ENCODE results near the gene SLC24A4. TPM values are rescaled to one million over a fixed set of nuclear protein-coding genes. Genes with fewer than 3 reads are reported as not detected.
"Not testable (repeated sequence)": the region's sequence is repeated elsewhere in the genome, so short reads cannot be mapped to it uniquely, and the experiment has no call there.

The SLC24A4 gene
- polyA plus RNA-seq, 4 donors, result 0.16 to 0.31 TPM; not detected in 2

- DNase-seq (no peak), FAIRE-seq (no peak)
- peaks cover 0 to 6% (median 0%) of the 10 kb centered on the region in 3 donors for H3K36me3 ChIP-seq (ENCODE audit: control insufficient read depth in 3 of 3, insufficient read depth in 2 of 3, low read depth in 1 of 3, low read length in 3 of 3)
- WGBS, 3 donors, result 94 to 95% (median 94%) methylated on average over 14 of the region's 14 CpGs
- H3K9me3 ChIP-seq (ENCODE audit: control insufficient read depth in 2 of 2, insufficient read depth in 1 of 2, low read depth in 1 of 2, low read length in 1 of 2), result no peaks in the 10 kb centered on the region
- no peak overlapping the region for H3K27ac ChIP-seq (ENCODE audit: low read depth in 1 of 3, low read length in 2 of 3)
- no peaks in the 10 kb centered on the region for H3K4me1 ChIP-seq (ENCODE audit: control insufficient read depth in 3 of 3, insufficient read depth in 2 of 3, low read depth in 1 of 3, low read length in 2 of 3)
- no peak overlapping the region for H3K4me3 ChIP-seq (ENCODE audit: low read depth in 1 of 3, low read length in 3 of 3)
- no peaks in the 10 kb centered on the region for H3K27me3 ChIP-seq (ENCODE audit: control insufficient read depth in 3 of 3, insufficient read depth in 3 of 3, low read length in 3 of 3)
Observed at GRCh38 chr14:92528486-92529100, 205.6 kb downstream of the SLC24A4 start.

GRCh38 chr14:92529903-92530302 is 206.9 kb downstream of the SLC24A4 start:
- no peak for FAIRE-seq
- H3K27ac ChIP-seq (ENCODE audit: low read depth in 1 of 3, low read length in 2 of 3), result no peak overlapping the region
- peaks cover 0 to under 1% (median 0%) of the 10 kb centered on the region in 3 donors for H3K4me1 ChIP-seq (ENCODE audit: control insufficient read depth in 3 of 3, insufficient read depth in 2 of 3, low read depth in 1 of 3, low read length in 2 of 3)

DNA sequence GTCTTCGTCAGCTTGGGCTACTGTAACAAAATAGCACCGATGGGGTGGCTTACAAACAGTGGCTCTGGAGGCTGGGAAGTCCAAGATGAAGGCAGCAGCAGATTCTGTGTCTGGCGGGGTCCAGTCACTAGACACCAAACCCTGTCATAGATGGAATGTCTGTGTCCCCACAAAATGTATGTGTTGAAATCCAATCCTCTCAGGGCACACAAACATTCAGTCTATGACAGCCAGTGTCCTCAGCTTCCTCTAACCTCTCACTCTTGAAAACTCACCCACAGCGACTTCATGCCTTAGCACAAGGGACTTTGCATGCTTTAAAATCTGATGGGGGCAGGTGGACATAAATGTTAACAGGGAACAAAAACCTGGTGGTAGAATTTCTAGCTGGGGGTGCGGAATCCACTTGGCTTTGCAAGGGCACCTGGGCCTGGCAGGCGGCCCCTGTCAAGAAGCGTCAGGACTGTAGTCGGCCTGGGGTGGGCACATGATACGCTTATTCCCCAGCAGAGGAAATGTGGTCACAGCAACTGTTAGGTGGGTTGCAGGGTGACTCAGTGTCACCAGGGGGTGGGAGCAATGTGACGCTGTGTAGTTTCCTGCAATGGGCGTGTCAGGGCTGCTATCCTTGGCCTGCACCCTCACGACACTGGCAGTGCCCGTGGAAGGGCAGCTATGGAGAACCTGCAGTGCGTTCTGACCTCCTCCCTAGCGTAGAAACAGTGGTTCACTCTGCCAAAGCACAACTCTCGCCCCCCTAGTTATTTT is 208.3 kb downstream of the SLC24A4 start:
- Histone ChIP-seq H3K27me3 (ENCODE audit: control insufficient read depth in 3 of 3, insufficient read depth in 3 of 3, low read length in 3 of 3) (no peaks in the 10 kb centered on the region), H3K27ac (ENCODE audit: low read depth in 1 of 3, low read length in 2 of 3) (peak overlapping the region in 2 of 3 donors; percentile 19 to 38), H3K36me3 (ENCODE audit: control insufficient read depth in 3 of 3, insufficient read depth in 2 of 3, low read depth in 1 of 3, low read length in 3 of 3) (no peaks in the 10 kb centered on the region), H3K4me1 (ENCODE audit: control insufficient read depth in 3 of 3, insufficient read depth in 2 of 3, low read depth in 1 of 3, low read length in 2 of 3) (peaks cover 0 to 9% (median 4%) of the 10 kb centered on the region in 3 donors), H3K4me3 (ENCODE audit: low read depth in 1 of 3, low read length in 3 of 3) (no peak overlapping the region), H3K9me3 (ENCODE audit: control insufficient read depth in 2 of 2, insufficient read depth in 1 of 2, low read depth in 1 of 2, low read length in 1 of 2) (no peaks in the 10 kb centered on the region)
- peak in 1 of 2 donors; percentile 39 for DNase-seq
- FAIRE-seq, result no peak
- 69 to 84% (median 81%) methylated on average over 16 of the region's 16 CpGs for WGBS, 3 donors

More at GRCh38 chr14:92529903-92530302, 206.9 kb downstream of the SLC24A4 start:
- Histone ChIP-seq H3K36me3 (ENCODE audit: control insufficient read depth in 3 of 3, insufficient read depth in 2 of 3, low read depth in 1 of 3, low read length in 3 of 3) (no peaks in the 10 kb centered on the region), H3K27me3 (ENCODE audit: control insufficient read depth in 3 of 3, insufficient read depth in 3 of 3, low read length in 3 of 3) (no peaks in the 10 kb centered on the region), H3K9me3 (ENCODE audit: control insufficient read depth in 2 of 2, insufficient read depth in 1 of 2, low read depth in 1 of 2, low read length in 1 of 2) (no peaks in the 10 kb centered on the region), H3K4me3 (ENCODE audit: low read depth in 1 of 3, low read length in 3 of 3) (no peak overlapping the region)
- DNase-seq, result no peak
- whole genome bisulfite sequencing, 3 donors, result 64 to 77% (median 67%) methylated on average over 4 of the region's 4 CpGs

GRCh38 chr14:92532490-92533163 is 209.7 kb downstream of the SLC24A4 start:
- Histone ChIP-seq H3K36me3 (ENCODE audit: control insufficient read depth in 3 of 3, insufficient read depth in 2 of 3, low read depth in 1 of 3, low read length in 3 of 3) (no peaks in the 10 kb centered on the region), H3K9me3 (ENCODE audit: control insufficient read depth in 2 of 2, insufficient read depth in 1 of 2, low read depth in 1 of 2, low read length in 1 of 2) (no peaks in the 10 kb centered on the region), H3K4me3 (ENCODE audit: low read depth in 1 of 3, low read length in 3 of 3) (no peak overlapping the region), H3K27me3 (ENCODE audit: control insufficient read depth in 3 of 3, insufficient read depth in 3 of 3, low read length in 3 of 3) (no peaks in the 10 kb centered on the region), H3K27ac (ENCODE audit: low read depth in 1 of 3, low read length in 2 of 3) (peak overlapping the region in 2 of 3 donors; percentile 12 to 57), H3K4me1 (ENCODE audit: control insufficient read depth in 3 of 3, insufficient read depth in 2 of 3, low read depth in 1 of 3, low read length in 2 of 3) (peaks cover 0 to 9% (median 4%) of the 10 kb centered on the region in 3 donors)
- WGBS, 3 donors, result 53 to 66% (median 54%) methylated on average over 9 to 10 of the region's 10 CpGs
- no peak for FAIRE-seq
- peak in 1 of 2 donors; percentile 38 for DNase-seq

GRCh38 chr14:92534932-92535643 is 212.1 kb downstream of the SLC24A4 start:
- Histone ChIP-seq H3K27ac (ENCODE audit: low read depth in 1 of 3, low read length in 2 of 3) (peak overlapping the region in 2 of 3 donors; percentile 48 to 69), H3K27me3 (ENCODE audit: control insufficient read depth in 3 of 3, insufficient read depth in 3 of 3, low read length in 3 of 3) (no peaks in the 10 kb centered on the region), H3K36me3 (ENCODE audit: control insufficient read depth in 3 of 3, insufficient read depth in 2 of 3, low read depth in 1 of 3, low read length in 3 of 3) (no peaks in the 10 kb centered on the region), H3K4me3 (ENCODE audit: low read depth in 1 of 3, low read length in 3 of 3) (no peak overlapping the region), H3K4me1 (ENCODE audit: control insufficient read depth in 3 of 3, insufficient read depth in 2 of 3, low read depth in 1 of 3, low read length in 2 of 3) (peaks cover 17 to 22% (median 19%) of the 10 kb centered on the region in 3 donors), H3K9me3 (ENCODE audit: control insufficient read depth in 2 of 2, insufficient read depth in 1 of 2, low read depth in 1 of 2, low read length in 1 of 2) (no peaks in the 10 kb centered on the region)
- WGBS, 3 donors, result 6 to 38% (median 17%) methylated on average over 17 of the region's 17 CpGs
- DNase-seq (peak; percentile 58 to 71), FAIRE-seq (no peak)

GRCh38 chr14:92536231-92536630 is 213.3 kb downstream of the SLC24A4 start:
- H3K9me3 ChIP-seq (ENCODE audit: control insufficient read depth in 2 of 2, insufficient read depth in 1 of 2, low read depth in 1 of 2, low read length in 1 of 2); H3K27me3 ChIP-seq (ENCODE audit: control insufficient read depth in 3 of 3, insufficient read depth in 3 of 3, low read length in 3 of 3); H3K27ac ChIP-seq (ENCODE audit: low read depth in 1 of 3, low read length in 2 of 3); DNase-seq; H3K4me3 ChIP-seq (ENCODE audit: low read depth in 1 of 3, low read length in 3 of 3); H3K36me3 ChIP-seq (ENCODE audit: control insufficient read depth in 3 of 3, insufficient read depth in 2 of 3, low read depth in 1 of 3, low read length in 3 of 3); FAIRE-seq: not testable (repeated sequence)
- peaks cover 17 to 28% (median 28%) of the 10 kb centered on the region in 3 donors for H3K4me1 ChIP-seq (ENCODE audit: control insufficient read depth in 3 of 3, insufficient read depth in 2 of 3, low read depth in 1 of 3, low read length in 2 of 3)
- 66 to 68% (median 67%) methylated on average over 8 of the region's 8 CpGs for WGBS, 3 donors

DNA sequence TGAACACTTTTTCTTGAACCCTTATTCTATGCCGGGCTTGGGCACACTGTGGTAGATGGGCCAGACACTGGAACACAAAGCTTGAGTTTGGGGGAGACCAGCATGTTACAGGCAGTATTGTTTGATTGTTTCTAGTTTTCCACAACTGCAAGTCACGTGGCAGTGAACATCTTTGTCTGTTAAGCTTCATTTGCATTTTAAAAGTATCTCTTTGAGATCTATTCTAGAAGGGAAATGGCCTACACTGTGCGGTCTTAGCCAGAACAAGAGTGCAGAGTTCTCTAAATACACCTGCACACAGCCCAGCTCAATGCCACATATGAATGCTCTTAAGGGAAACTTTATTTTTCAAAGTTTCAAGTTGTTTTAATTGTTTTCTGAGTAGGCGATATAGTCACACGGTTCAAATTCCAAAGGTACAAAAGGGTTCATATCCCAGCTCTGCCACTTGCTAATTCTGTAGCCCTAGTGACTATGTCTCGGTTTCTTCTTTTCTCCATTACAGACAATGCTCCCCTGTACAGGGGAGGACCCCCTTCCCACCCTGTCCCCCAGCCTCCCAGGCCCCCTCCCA is 215.5 kb downstream of the SLC24A4 start:
- FAIRE-seq, result no peak
- peak; percentile 60 to 64 for DNase-seq
- H3K27ac ChIP-seq (ENCODE audit: low read depth in 1 of 3, low read length in 2 of 3), result peak overlapping the region in 1 of 3 donors; percentile 62

More for the DNA sequence above, 215.5 kb downstream of the SLC24A4 start:
- Histone ChIP-seq H3K9me3 (ENCODE audit: control insufficient read depth in 2 of 2, insufficient read depth in 1 of 2, low read depth in 1 of 2, low read length in 1 of 2) (no peaks in the 10 kb centered on the region), H3K4me1 (ENCODE audit: control insufficient read depth in 3 of 3, insufficient read depth in 2 of 3, low read depth in 1 of 3, low read length in 2 of 3) (peaks cover 17 to 28% (median 28%) of the 10 kb centered on the region in 3 donors), H3K36me3 (ENCODE audit: control insufficient read depth in 3 of 3, insufficient read depth in 2 of 3, low read depth in 1 of 3, low read length in 3 of 3) (no peaks in the 10 kb centered on the region), H3K27me3 (ENCODE audit: control insufficient read depth in 3 of 3, insufficient read depth in 3 of 3, low read length in 3 of 3) (no peaks in the 10 kb centered on the region), H3K4me3 (ENCODE audit: low read depth in 1 of 3, low read length in 3 of 3) (no peak overlapping the region)
- 30 to 61% (median 47%) methylated on average over 6 of the region's 6 CpGs for WGBS, 3 donors
